Measurements from ENCODE around the gene CCDC158.
"Not testable (repeated sequence)": the region's sequence is repeated elsewhere in the genome, so short reads cannot be mapped to it uniquely, and the experiment has no call there.

CCDC158 gene

DNA sequence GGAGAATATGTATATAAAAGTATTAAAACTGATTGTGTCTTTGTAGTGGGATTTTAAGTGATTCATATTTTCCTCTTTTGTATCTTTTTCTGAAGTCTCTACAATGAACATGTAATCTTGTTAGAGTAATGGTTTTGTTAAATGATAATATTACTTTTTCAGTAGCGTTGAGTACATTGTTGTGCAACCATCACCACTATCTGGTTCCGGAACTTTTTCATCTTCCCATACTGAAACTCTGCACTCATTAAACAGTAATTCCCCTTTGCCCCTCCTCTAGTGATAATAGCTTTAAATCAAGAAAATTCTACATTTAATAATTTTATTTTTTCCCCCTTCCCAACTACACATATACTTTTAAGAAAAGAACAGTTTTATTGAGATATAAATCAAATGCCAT lies 37.4 kb upstream of the CCDC158 start:
- ChIA-PET POLR2A (no interaction called here), CTCF (no interaction called here)
- TF ChIP-seq, protein P1, sequence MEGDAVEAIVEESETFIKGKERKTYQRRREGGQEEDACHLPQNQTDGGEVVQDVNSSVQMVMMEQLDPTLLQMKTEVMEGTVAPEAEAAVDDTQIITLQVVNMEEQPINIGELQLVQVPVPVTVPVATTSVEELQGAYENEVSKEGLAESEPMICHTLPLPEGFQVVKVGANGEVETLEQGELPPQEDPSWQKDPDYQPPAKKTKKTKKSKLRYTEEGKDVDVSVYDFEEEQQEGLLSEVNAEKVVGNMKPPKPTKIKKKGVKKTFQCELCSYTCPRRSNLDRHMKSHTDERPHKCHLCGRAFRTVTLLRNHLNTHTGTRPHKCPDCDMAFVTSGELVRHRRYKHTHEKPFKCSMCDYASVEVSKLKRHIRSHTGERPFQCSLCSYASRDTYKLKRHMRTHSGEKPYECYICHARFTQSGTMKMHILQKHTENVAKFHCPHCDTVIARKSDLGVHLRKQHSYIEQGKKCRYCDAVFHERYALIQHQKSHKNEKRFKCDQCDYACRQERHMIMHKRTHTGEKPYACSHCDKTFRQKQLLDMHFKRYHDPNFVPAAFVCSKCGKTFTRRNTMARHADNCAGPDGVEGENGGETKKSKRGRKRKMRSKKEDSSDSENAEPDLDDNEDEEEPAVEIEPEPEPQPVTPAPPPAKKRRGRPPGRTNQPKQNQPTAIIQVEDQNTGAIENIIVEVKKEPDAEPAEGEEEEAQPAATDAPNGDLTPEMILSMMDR (IDR thresholded peaks at IDR 0.05; ENCODE audit: control extremely low read depth, extremely low read depth, low read depth, missing control alignments), result no peak
- no peak for DNase-seq (ENCODE audit: extremely low spot score)

DNA sequence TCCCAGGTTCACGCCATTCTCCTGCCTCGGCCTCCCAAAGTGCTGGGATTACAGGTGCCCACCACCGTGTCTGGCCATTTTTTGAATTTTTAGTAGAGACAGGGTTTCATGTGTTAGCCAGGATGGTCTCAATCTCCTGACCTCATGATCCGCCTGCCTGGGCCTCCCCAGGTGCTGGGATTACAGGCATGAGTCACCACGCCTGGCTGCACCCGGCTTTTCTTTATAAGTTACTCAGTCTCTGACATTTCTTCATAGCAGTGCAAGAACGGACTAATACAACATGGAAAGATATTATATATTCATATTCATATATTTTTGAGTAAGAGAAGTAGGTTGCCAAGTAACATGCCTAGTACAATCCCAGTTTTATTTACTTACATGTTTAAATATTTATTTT lies 36.9 kb upstream of the CCDC158 start:
- DNase-seq (ENCODE audit: extremely low spot score), result no peak
- TF ChIP-seq, protein P1 (IDR thresholded peaks at IDR 0.05; ENCODE audit: control extremely low read depth, extremely low read depth, low read depth, missing control alignments), result no peak
- ChIA-PET CTCF (no interaction called here), POLR2A (no interaction called here)

DNA sequence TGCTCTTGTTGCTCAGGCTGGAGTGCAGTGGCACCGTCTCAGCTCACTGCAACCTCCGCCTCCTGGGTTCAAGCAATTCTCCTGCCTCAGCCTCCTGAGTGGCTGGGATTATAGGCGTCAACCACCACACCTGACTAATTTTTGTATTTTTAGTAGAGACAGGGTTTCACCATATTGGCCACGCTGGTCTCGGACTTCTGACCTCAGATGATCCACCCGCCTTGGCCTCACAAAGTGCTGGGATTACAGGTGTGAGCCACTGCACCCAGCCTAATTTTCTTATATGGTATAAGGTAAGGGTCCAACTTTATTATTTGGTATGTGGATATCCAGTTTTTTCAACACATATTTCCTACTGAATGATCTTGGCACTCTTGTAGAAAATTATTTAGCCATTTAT lies 33.1 kb upstream of the CCDC158 start:
- POLR2A ChIA-PET; DNase-seq (ENCODE audit: extremely low spot score); CTCF ChIA-PET: not testable (repeated sequence)

DNA sequence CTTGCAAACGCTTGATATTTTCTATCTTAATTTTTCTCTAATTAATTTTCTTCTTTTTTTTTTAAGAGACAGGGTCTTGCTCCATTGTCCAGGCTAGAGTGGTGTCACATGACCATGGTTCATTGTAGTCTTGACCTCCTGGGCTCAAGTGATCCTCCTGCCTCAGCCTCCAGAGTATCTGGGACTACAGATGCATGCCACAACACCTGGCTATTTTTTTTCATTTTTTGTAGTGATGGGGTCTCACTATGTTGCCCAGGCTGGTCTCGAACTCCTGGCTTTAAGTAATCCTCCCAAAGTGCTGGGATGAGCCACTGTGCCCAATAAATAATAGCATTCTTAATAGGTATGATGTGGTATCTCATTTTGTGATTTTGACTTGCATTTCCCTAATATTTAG lies 32.3 kb upstream of the CCDC158 start:
- ChIA-PET CTCF (no interaction called here), POLR2A (no interaction called here)
- TF ChIP-seq, protein P1 (IDR thresholded peaks at IDR 0.05; ENCODE audit: control extremely low read depth, extremely low read depth, low read depth, missing control alignments), result no peak
- no peak for DNase-seq (ENCODE audit: extremely low spot score)

DNA sequence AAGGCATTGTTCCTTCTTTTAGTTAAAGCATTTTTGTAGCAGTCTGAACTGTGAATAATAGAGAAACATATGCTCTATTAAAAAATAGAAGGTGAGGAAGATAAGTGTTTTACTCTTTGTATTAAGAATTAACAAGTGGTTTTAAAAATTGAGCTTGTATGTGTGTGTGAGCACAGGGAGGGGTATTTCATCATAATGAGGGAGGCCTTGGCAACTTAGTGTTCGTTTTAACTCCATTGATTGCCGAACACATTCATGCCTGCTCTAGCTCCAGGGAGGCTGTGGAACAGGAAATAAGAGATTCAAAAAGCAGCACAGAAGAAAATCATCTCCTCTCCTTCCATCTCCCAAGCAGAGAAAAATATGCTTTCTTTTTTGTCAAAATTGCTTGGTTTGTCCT lies 28.9 kb upstream of the CCDC158 start:
- CTCF ChIA-PET, result no interaction called here
- TF ChIP-seq, protein P1 (IDR thresholded peaks at IDR 0.05; ENCODE audit: control extremely low read depth, extremely low read depth, low read depth, missing control alignments), result no peak
- DNase-seq (ENCODE audit: extremely low spot score), result no peak
- POLR2A ChIA-PET, result no interaction called here

DNA sequence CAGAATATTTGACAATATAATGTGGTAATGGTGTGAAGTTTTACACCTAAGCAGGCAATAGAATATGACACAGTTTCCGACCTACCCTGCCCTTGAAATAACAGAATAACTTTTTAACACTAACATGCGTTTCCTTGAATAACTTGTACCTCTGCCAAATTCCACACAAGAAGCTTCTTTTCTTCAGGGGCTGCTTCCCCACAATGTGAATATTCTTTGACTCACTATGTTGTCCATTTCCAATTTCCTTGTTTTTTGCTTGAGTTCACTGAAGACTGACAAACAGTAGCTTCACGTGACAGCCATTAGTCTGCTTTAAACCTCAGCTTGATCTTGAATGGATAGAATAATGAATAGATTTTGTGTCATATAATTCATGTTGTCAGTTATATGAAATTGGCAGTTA lies 28.4 kb upstream of the CCDC158 start:
- no peak for DNase-seq (ENCODE audit: extremely low spot score)
- TF ChIP-seq, protein P1 (IDR thresholded peaks at IDR 0.05; ENCODE audit: control extremely low read depth, extremely low read depth, low read depth, missing control alignments), result no peak
- POLR2A ChIA-PET, result no interaction called here
- CTCF ChIA-PET, result no interaction called here

DNA sequence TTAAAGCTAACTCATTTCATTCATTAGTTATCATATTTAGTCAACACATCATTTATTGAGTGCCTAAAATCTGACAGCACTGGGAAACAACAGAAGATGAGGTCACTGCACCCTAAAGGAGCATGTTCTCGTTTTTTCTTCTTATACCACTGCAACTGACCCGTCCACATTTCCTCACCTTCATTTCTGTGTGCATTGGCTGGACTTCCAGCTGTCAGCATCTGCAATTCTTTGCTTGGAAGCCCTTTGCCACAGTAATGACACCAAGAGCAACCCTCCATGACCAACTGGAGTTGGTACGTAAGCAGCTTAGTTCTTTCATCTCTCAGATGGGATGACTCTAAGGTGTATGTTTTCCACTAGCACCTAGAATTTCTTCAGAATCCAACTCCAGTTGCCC lies 27.3 kb upstream of the CCDC158 start:
- ChIA-PET CTCF (interaction anchor here (0.8 to 1.7 kb wide), 3 partner anchors 12 to 218 kb away, joined by 3 to 5 read pairs (median 3); no protein-coding TSS in a partner anchor), POLR2A (no interaction called here)
- DNase-seq (ENCODE audit: extremely low spot score), result no peak
- TF ChIP-seq, protein P1 (IDR thresholded peaks at IDR 0.05; ENCODE audit: control extremely low read depth, extremely low read depth, low read depth, missing control alignments), result no peak
